ENCODE measurements around the gene ATP1A1. TPM values are rescaled to one million over a fixed set of nuclear protein-coding genes. Genes with fewer than 3 reads are reported as not detected.

The ATP1A1 gene
- total and polyA plus RNA-seq, 2 donors: 66.4 to 146 TPM

- H3K27ac ChIP-seq (ENCODE audit: low read depth in 1 of 2, low read length in 1 of 2): no peak overlapping the region
- H3K27me3 ChIP-seq (ENCODE audit: control insufficient read depth in 2 of 2, insufficient read depth in 1 of 2, low read length in 1 of 2): no peaks in the 10 kb centered on the region
- peaks cover 0 to 8% of the 10 kb centered on the region in 2 donors for H3K36me3 ChIP-seq (ENCODE audit: control insufficient read depth in 2 of 2, insufficient read depth in 2 of 2, low read length in 1 of 2)
- DNase-seq (ENCODE audit: low read depth in 6 of 9, low spot score in 9 of 9): no peak
- peaks cover 0 to 12% of the 10 kb centered on the region in 2 donors for H3K4me1 ChIP-seq (ENCODE audit: control insufficient read depth in 2 of 2, insufficient read depth in 2 of 2, low read length in 2 of 2)
- WGBS: 96% methylated on average over 5 of the region's 5 CpGs
- no peaks in the 10 kb centered on the region for H3K9me3 ChIP-seq (ENCODE audit: control insufficient read depth in 2 of 2, insufficient read depth in 1 of 2, low read length in 1 of 2)
- H3K4me3 ChIP-seq (ENCODE audit: low read length in 2 of 2): no peak overlapping the region
These were observed 42.9 kb downstream of the ATP1A1 start for GRCh38 chr1:116415699-116416533.

- DNase-seq (ENCODE audit: low read depth in 6 of 9, low spot score in 9 of 9): no peak
- Histone ChIP-seq H3K27me3 (ENCODE audit: control insufficient read depth in 2 of 2, insufficient read depth in 1 of 2, low read length in 1 of 2) (no peaks in the 10 kb centered on the region), H3K4me3 (ENCODE audit: low read length in 2 of 2) (no peak overlapping the region), H3K36me3 (ENCODE audit: control insufficient read depth in 2 of 2, insufficient read depth in 2 of 2, low read length in 1 of 2) (peaks cover 0 to 8% of the 10 kb centered on the region in 2 donors), H3K9me3 (ENCODE audit: control insufficient read depth in 2 of 2, insufficient read depth in 1 of 2, low read length in 1 of 2) (no peaks in the 10 kb centered on the region), H3K27ac (ENCODE audit: low read depth in 1 of 2, low read length in 1 of 2) (no peak overlapping the region), H3K4me1 (ENCODE audit: control insufficient read depth in 2 of 2, insufficient read depth in 2 of 2, low read length in 2 of 2) (peaks cover 0 to 12% of the 10 kb centered on the region in 2 donors)
- 97% methylated on average over 4 of the region's 4 CpGs for WGBS
These were observed 43.9 kb downstream of the ATP1A1 start for GRCh38 chr1:116416854-116417513.

DNA sequence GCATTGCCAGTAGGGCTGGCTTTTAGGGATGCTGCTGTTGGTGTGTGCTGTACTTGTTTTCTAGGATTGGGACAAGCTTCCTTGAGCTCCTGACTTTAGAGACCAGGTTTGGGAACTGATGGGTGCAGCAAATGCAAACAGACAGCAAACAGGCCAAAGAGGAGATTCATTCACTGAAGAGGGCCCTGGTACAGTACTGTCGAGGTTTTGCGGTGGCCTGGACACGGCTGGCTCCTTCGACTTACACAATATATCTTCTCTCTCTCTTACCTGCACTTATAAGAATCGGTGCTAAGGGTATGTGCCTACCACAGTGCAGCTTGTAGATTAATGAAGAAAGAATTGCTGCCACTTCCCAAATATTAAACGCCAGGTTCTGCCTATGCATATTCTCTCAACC lies 44.6 kb downstream of the ATP1A1 start:
- 84% methylated on average over 6 of the region's 6 CpGs for WGBS
- Histone ChIP-seq H3K27me3 (ENCODE audit: control insufficient read depth in 2 of 2, insufficient read depth in 1 of 2, low read length in 1 of 2) (no peaks in the 10 kb centered on the region), H3K9me3 (ENCODE audit: control insufficient read depth in 2 of 2, insufficient read depth in 1 of 2, low read length in 1 of 2) (no peaks in the 10 kb centered on the region), H3K4me1 (ENCODE audit: control insufficient read depth in 2 of 2, insufficient read depth in 2 of 2, low read length in 2 of 2) (peaks cover 0 to 12% of the 10 kb centered on the region in 2 donors), H3K4me3 (ENCODE audit: low read length in 2 of 2) (peak overlapping the region; percentile 81), H3K36me3 (ENCODE audit: control insufficient read depth in 2 of 2, insufficient read depth in 2 of 2, low read length in 1 of 2) (peaks cover 0 to 4% of the 10 kb centered on the region in 2 donors), H3K27ac (ENCODE audit: low read depth in 1 of 2, low read length in 1 of 2) (no peak overlapping the region)
- peak in 1 of 9 donors; percentile 13 for DNase-seq (ENCODE audit: low read depth in 6 of 9, low spot score in 9 of 9)

DNA sequence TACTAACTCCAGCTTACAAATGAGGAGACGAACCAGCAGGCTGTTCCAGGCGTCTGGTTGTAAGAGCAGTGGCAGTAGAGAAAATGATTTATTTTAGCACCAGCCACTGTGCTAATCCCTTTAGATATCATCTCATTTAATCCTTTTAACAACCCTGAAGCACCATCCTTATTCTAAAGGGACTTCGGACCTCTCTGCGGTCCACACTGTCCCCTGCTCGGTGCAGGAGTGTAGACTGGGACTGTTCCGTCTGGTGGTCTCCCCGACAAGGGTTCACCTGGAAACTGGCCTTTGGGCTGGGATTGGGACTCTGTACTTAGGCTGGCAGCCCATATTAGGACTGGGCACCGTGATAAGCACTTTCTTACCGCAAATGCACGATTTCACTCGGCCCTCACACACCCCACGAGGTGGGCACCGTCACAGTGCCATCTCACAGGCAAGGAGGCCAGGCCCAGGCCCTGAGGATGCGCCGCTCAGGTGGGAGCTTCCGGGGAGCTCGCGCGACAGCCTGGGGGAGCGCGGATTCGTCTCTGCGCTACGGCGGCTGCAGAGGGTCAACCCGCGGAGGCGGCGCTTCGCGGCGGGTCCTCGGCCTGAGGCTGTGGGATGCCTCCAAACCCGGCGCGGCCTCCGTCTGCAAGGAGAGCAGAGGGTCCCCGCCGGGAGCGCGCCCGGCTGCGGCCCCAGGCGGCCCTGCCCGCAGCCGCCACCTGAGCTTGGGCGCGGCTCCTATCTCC lies 45.2 kb downstream of the ATP1A1 start:
- Histone ChIP-seq H3K4me1 (ENCODE audit: control insufficient read depth in 2 of 2, insufficient read depth in 2 of 2, low read length in 2 of 2) (peaks cover 0 to 12% of the 10 kb centered on the region in 2 donors), H3K4me3 (ENCODE audit: low read length in 2 of 2) (peak overlapping the region; percentile 81), H3K27ac (ENCODE audit: low read depth in 1 of 2, low read length in 1 of 2) (peak overlapping the region; percentile 28 to 71), H3K9me3 (ENCODE audit: control insufficient read depth in 2 of 2, insufficient read depth in 1 of 2, low read length in 1 of 2) (no peaks in the 10 kb centered on the region), H3K36me3 (ENCODE audit: control insufficient read depth in 2 of 2, insufficient read depth in 2 of 2, low read length in 1 of 2) (peaks cover 0 to 4% of the 10 kb centered on the region in 2 donors), H3K27me3 (ENCODE audit: control insufficient read depth in 2 of 2, insufficient read depth in 1 of 2, low read length in 1 of 2) (no peaks in the 10 kb centered on the region)
- peak in 8 of 9 donors; percentile 57 to 94 (median 83) for DNase-seq (ENCODE audit: low read depth in 6 of 9, low spot score in 9 of 9)
- 2% methylated on average over 48 of the region's 48 CpGs for WGBS

- DNase-seq (ENCODE audit: low read depth in 6 of 9, low spot score in 9 of 9): no peak
- Histone ChIP-seq H3K4me3 (ENCODE audit: low read length in 2 of 2) (no peak overlapping the region), H3K27ac (ENCODE audit: low read depth in 1 of 2, low read length in 1 of 2) (no peak overlapping the region), H3K9me3 (ENCODE audit: control insufficient read depth in 2 of 2, insufficient read depth in 1 of 2, low read length in 1 of 2) (no peaks in the 10 kb centered on the region), H3K27me3 (ENCODE audit: control insufficient read depth in 2 of 2, insufficient read depth in 1 of 2, low read length in 1 of 2) (no peaks in the 10 kb centered on the region), H3K4me1 (ENCODE audit: control insufficient read depth in 2 of 2, insufficient read depth in 2 of 2, low read length in 2 of 2) (peaks cover 0 to 12% of the 10 kb centered on the region in 2 donors), H3K36me3 (ENCODE audit: control insufficient read depth in 2 of 2, insufficient read depth in 2 of 2, low read length in 1 of 2) (peaks cover 0 to 2% of the 10 kb centered on the region in 2 donors)
- 93% methylated on average over 2 of the region's 2 CpGs for WGBS
These were observed 47.6 kb downstream of the ATP1A1 start for GRCh38 chr1:116420417-116421200.

- Histone ChIP-seq H3K4me3 (ENCODE audit: low read length in 2 of 2) (no peak overlapping the region), H3K9me3 (ENCODE audit: control insufficient read depth in 2 of 2, insufficient read depth in 1 of 2, low read length in 1 of 2) (no peaks in the 10 kb centered on the region), H3K27me3 (ENCODE audit: control insufficient read depth in 2 of 2, insufficient read depth in 1 of 2, low read length in 1 of 2) (no peaks in the 10 kb centered on the region), H3K4me1 (ENCODE audit: control insufficient read depth in 2 of 2, insufficient read depth in 2 of 2, low read length in 2 of 2) (peaks cover 0 to 3% of the 10 kb centered on the region in 2 donors), H3K27ac (ENCODE audit: low read depth in 1 of 2, low read length in 1 of 2) (no peak overlapping the region), H3K36me3 (ENCODE audit: control insufficient read depth in 2 of 2, insufficient read depth in 2 of 2, low read length in 1 of 2) (no peaks in the 10 kb centered on the region)
- 94% methylated on average over 5 of the region's 5 CpGs for WGBS
- no peak for DNase-seq (ENCODE audit: low read depth in 6 of 9, low spot score in 9 of 9)
These were observed 51.4 kb downstream of the ATP1A1 start for GRCh38 chr1:116424438-116424837.

DNA sequence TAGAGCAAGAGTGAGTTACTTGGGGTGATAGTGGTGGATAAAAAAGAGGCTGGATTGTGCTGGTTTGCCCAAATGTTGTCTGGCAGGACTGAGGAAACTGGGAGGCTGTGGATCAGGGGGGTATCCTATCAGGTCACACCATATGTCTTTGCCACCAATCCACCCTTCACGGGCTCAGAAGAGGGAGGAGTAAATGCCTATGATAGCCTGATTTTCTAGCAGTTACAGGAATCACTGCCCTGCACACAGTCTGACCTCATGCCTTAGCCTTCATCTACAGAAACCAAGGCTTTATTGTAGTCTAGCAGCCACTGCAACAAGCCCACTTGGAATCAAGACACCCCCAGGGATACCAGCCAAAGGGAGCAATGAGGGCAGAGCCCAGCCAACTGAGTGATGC lies 51.8 kb downstream of the ATP1A1 start:
- Histone ChIP-seq H3K27ac (ENCODE audit: low read depth in 1 of 2, low read length in 1 of 2) (no peak overlapping the region), H3K36me3 (ENCODE audit: control insufficient read depth in 2 of 2, insufficient read depth in 2 of 2, low read length in 1 of 2) (no peaks in the 10 kb centered on the region), H3K27me3 (ENCODE audit: control insufficient read depth in 2 of 2, insufficient read depth in 1 of 2, low read length in 1 of 2) (peaks cover 0 to 3% of the 10 kb centered on the region in 2 donors), H3K4me1 (ENCODE audit: control insufficient read depth in 2 of 2, insufficient read depth in 2 of 2, low read length in 2 of 2) (peaks cover 0 to 3% of the 10 kb centered on the region in 2 donors), H3K9me3 (ENCODE audit: control insufficient read depth in 2 of 2, insufficient read depth in 1 of 2, low read length in 1 of 2) (no peaks in the 10 kb centered on the region), H3K4me3 (ENCODE audit: low read length in 2 of 2) (no peak overlapping the region)
- no peak for DNase-seq (ENCODE audit: low read depth in 6 of 9, low spot score in 9 of 9)
- 91% methylated on average over 1 of the region's 1 CpG for WGBS

DNA sequence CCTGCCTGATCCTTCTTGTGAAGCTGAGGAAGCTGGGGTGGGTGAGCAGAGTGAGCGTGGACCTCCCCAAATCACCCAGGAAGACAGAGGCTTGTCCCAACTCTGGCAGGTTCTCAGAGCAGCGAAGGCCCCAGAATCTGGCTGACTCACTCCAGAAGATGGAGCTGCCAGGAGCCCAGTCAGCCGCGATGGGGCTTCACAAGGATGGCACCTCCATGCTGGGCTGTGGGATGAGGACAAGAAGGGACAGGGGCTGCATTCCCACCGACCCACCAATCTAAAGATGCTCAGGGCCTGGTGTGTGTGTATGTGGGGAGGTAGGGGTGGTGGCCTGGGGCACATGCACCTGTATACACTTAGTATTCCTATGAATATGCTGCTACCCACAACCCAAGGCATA lies 52.9 kb downstream of the ATP1A1 start:
- WGBS: 95% methylated on average over 5 of the region's 5 CpGs
- DNase-seq (ENCODE audit: low read depth in 6 of 9, low spot score in 9 of 9): no peak
- Histone ChIP-seq H3K27ac (ENCODE audit: low read depth in 1 of 2, low read length in 1 of 2) (no peak overlapping the region), H3K27me3 (ENCODE audit: control insufficient read depth in 2 of 2, insufficient read depth in 1 of 2, low read length in 1 of 2) (peaks cover 0 to 3% of the 10 kb centered on the region in 2 donors), H3K4me1 (ENCODE audit: control insufficient read depth in 2 of 2, insufficient read depth in 2 of 2, low read length in 2 of 2) (no peaks in the 10 kb centered on the region), H3K36me3 (ENCODE audit: control insufficient read depth in 2 of 2, insufficient read depth in 2 of 2, low read length in 1 of 2) (no peaks in the 10 kb centered on the region), H3K4me3 (ENCODE audit: low read length in 2 of 2) (no peak overlapping the region), H3K9me3 (ENCODE audit: control insufficient read depth in 2 of 2, insufficient read depth in 1 of 2, low read length in 1 of 2) (no peaks in the 10 kb centered on the region)
